NCI-H128 (cell line): Measurements from ENCODE around the gene CCDC120.
A peak's percentile ranks its signal among the peaks of the same experiment; 100 is the strongest.

Experiments
- DNase-seq: peaks from one replicate; lab custom pipeline; 2025; ENCODE audit not compliant: unreplicated experiment; lab: John Stamatoyannopoulos, UW

Gene CCDC120

GRCh38 chrX:49100704-49101628 lies 42.2 kb downstream of the CCDC120 start:
- DNase-seq: peak; percentile 81

- no peak for DNase-seq
These were observed 42.8 kb downstream of the CCDC120 start for GRCh38 chrX:49101629-49101984.

- no peak for DNase-seq
These were observed 43.4 kb downstream of the CCDC120 start for GRCh38 chrX:49102190-49102589.

GRCh38 chrX:49103637-49104036 lies 44.8 kb downstream of the CCDC120 start:
- DNase-seq: no peak

GRCh38 chrX:49106296-49106695 lies 47.5 kb downstream of the CCDC120 start:
- no peak for DNase-seq

- no peak for DNase-seq
These were observed 48.1 kb downstream of the CCDC120 start for GRCh38 chrX:49106930-49107329.

- DNase-seq: no peak
These were observed 49.8 kb downstream of the CCDC120 start for GRCh38 chrX:49108641-49109040.

GRCh38 chrX:49110417-49110816 lies 51.6 kb downstream of the CCDC120 start:
- no peak for DNase-seq

GRCh38 chrX:49111791-49112190 lies 53.0 kb downstream of the CCDC120 start:
- DNase-seq: no peak

GRCh38 chrX:49116076-49116475 lies 57.3 kb downstream of the CCDC120 start:
- no peak for DNase-seq

GRCh38 chrX:49116716-49117115 lies 57.9 kb downstream of the CCDC120 start:
- no peak for DNase-seq

GRCh38 chrX:49117581-49117980 lies 58.8 kb downstream of the CCDC120 start:
- DNase-seq: no peak
